Fibroblast of lung (primary cell): Measurements from ENCODE around the gene NET1.

Source experiments
- CTCF ChIP-seq, 2 donors: IDR thresholded peaks in 1 of 2; conservative IDR thresholded peaks in 1 of 2; 1 replicate in 1 of 2; 2 replicates in 1 of 2; pipeline ENCODE4 v1.5.1; 2011 to 2012; ENCODE audit warnings: low read length in 2 of 2, control low read depth in 1 of 2, inconsistent platforms in 1 of 2, low read depth in 1 of 2, mild to moderate bottlenecking in 1 of 2
- EZH2 ChIP-seq: IDR thresholded peaks from 2 replicates; pipeline ENCODE4 v1.5.1; 2012; ENCODE audit warnings: low read length, control low read depth, mild to moderate bottlenecking; ENCODE audit errors: missing control alignments

- TF ChIP-seq CTCF (conservative IDR thresholded peaks at IDR 0.05 in 1 of 2, IDR thresholded peaks at IDR 0.05 in 1 of 2; ENCODE audit: low read depth in 1 of 2, low read length in 2 of 2) (no peak), EZH2 (no peak)
These were observed 93.9 kb downstream of the NET1 start for GRCh38 chr10:5506246-5506645.
